ENCODE data around the gene SELPLG. TPM values are rescaled to one million over a fixed set of nuclear protein-coding genes. Genes with fewer than 3 reads are reported as not detected.

Gene SELPLG
- total RNA-seq, 4 donors from 2014 or later = 2.4 to 9.4 (median 5.9) TPM

DNA sequence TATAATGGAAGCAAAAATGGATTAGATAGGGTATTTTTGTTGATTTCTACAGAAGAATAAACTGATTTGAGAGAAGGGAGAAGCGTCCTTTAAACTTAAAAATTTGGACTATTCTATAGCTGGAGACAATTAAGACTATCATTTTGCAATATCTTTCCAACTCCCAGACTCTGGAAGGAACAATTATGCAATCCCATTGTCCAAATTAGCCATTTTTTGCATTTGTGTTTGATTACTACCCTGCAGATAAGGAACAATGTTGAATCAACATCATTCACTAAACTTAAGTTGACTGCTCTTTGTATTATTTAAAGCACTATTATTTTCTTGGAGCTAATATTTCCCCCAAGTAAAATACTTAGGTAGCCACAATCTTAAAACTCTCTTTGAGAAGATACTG, 34.8 kb upstream of the SELPLG start:
- Histone ChIP-seq H3K4me1 (peaks cover 0 to 31% (median 12%) of the 10 kb centered on the region in 4 donors), H3K27ac (no peak overlapping the region), H3K4me3 (no peak overlapping the region), H3K9me3 (no peaks in the 10 kb centered on the region), H3K27me3 (no peaks in the 10 kb centered on the region), H3K36me3 (no peaks in the 10 kb centered on the region)
- TF ChIP-seq POLR2A (IDR thresholded peaks at IDR 0.05) = no peak
- TF ChIP-seq, protein P1, sequence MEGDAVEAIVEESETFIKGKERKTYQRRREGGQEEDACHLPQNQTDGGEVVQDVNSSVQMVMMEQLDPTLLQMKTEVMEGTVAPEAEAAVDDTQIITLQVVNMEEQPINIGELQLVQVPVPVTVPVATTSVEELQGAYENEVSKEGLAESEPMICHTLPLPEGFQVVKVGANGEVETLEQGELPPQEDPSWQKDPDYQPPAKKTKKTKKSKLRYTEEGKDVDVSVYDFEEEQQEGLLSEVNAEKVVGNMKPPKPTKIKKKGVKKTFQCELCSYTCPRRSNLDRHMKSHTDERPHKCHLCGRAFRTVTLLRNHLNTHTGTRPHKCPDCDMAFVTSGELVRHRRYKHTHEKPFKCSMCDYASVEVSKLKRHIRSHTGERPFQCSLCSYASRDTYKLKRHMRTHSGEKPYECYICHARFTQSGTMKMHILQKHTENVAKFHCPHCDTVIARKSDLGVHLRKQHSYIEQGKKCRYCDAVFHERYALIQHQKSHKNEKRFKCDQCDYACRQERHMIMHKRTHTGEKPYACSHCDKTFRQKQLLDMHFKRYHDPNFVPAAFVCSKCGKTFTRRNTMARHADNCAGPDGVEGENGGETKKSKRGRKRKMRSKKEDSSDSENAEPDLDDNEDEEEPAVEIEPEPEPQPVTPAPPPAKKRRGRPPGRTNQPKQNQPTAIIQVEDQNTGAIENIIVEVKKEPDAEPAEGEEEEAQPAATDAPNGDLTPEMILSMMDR (IDR thresholded peaks at IDR 0.05) = no peak
- no peak for DNase-seq

DNA sequence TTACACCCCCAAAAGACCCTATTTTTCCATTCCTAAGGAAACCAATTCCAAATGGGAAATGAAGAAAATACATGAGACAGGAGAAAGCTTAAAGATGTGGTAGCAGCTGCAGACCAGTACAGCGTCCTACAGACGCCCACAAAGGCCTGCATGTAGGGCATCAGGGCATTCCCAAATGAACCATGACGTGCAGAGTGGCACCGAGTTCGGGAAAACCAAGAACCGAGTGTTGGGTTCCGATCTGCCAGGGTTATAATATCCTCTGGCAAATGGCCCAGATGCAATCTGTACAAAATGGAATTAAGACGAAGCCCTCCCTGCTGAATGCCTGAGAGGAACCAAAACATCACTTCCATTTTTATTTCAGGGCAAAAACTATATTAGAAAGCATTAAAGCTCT, 34.4 kb upstream of the SELPLG start:
- no peak for TF ChIP-seq POLR2A (IDR thresholded peaks at IDR 0.05)
- TF ChIP-seq, protein P1 (IDR thresholded peaks at IDR 0.05) = no peak
- Histone ChIP-seq H3K4me3 (no peak overlapping the region), H3K27ac (peak overlapping the region in 1 of 4 donors; percentile 87), H3K27me3 (no peaks in the 10 kb centered on the region), H3K36me3 (no peaks in the 10 kb centered on the region), H3K9me3 (no peaks in the 10 kb centered on the region), H3K4me1 (peaks cover 0 to 31% (median 12%) of the 10 kb centered on the region in 4 donors)
- DNase-seq = no peak

DNA sequence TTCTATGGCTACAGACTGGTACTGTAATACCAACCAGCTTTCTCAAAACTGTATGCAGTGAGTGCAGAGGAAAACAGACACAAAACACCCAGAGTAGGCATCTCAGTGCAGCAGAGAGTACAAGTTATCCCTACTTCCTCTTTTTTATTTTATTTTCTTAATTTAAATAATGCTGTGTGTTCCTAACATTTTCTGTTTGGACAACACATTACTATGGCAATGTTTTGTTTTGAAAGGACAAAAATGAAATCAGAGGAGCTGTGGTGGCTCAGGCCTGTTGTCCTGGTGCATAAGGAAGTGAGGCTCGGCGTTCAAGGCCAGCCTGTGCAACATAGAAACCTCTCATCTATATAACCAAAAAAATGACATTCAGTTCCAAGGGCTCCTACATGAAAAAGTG, 33.7 kb upstream of the SELPLG start:
- no peak overlapping the region for H3K4me3 ChIP-seq
- no peaks in the 10 kb centered on the region for H3K27me3 ChIP-seq
- peaks cover 0 to 31% (median 12%) of the 10 kb centered on the region in 4 donors for H3K4me1 ChIP-seq
- no peaks in the 10 kb centered on the region for H3K36me3 ChIP-seq
- TF ChIP-seq, protein P1 (IDR thresholded peaks at IDR 0.05) = no peak
- no peak for TF ChIP-seq POLR2A (IDR thresholded peaks at IDR 0.05)
- peak overlapping the region in 3 of 4 donors; percentile 30 to 87 (median 43) for H3K27ac ChIP-seq
- no peaks in the 10 kb centered on the region for H3K9me3 ChIP-seq
- DNase-seq = no peak

DNA sequence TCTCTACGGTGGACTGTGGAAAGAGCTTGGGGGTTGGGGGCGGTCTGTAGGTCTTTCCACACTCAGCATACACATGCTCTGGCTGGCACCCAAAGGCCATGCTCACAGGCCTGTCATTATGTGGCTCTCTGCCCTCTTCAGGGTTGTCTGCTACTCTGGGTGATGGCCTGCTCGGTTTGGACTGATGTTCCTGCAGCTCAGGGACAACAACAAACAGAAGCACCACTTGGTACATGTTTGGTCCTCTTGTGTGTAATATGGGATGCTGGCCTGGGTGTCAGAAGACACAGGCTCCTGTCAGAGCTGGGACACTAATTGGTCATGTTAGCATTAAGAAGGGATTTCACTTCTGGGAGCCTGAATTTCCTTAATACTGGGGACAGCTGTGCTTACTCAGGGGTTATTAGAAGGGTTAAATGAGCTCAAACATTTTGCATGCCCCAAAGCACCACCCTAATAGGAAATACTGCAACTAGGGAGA, 32.7 kb upstream of the SELPLG start:
- H3K9me3 ChIP-seq = no peaks in the 10 kb centered on the region
- H3K4me1 ChIP-seq = peaks cover 0 to 31% (median 12%) of the 10 kb centered on the region in 4 donors
- H3K27me3 ChIP-seq = no peaks in the 10 kb centered on the region
- H3K36me3 ChIP-seq = no peaks in the 10 kb centered on the region
- H3K4me3 ChIP-seq = no peak overlapping the region
- H3K27ac ChIP-seq = peak overlapping the region; percentile 30 to 87 (median 56)
- DNase-seq = no peak
- TF ChIP-seq POLR2A (IDR thresholded peaks at IDR 0.05) = no peak
- TF ChIP-seq, protein P1 (IDR thresholded peaks at IDR 0.05) = no peak

DNA sequence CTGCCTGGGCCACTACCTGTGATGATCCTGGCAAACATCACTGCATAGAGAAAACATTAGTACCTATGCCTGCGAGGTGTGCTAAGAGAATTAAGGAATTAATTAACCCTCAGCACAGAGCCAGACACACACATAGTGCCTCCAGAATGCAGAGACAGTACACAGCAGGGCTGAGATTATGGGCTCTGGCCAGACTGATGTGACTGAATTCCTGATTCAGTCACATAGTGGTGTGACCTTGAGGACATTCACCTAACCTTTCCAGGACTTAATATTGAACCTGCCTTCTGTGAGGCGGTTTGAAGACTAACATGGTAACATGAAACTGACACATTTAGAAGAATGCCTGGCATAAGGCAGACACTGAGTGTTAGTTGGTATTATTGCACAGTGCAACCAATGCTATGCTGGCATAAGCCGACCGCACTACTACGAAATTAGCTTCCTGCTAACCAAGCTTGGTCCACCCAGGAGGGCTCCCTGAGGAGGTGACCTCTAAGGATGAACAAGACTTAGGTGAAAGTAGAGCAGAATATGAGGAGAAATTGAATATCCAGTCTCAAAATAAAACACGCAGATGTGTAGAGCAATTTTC, 32.0 kb upstream of the SELPLG start:
- TF ChIP-seq, protein P1 (IDR thresholded peaks at IDR 0.05) = no peak
- Histone ChIP-seq H3K4me3 (no peak overlapping the region), H3K27me3 (no peaks in the 10 kb centered on the region), H3K4me1 (peaks cover 0 to 31% (median 12%) of the 10 kb centered on the region in 4 donors), H3K27ac (peak overlapping the region; percentile 42 to 87 (median 56)), H3K36me3 (no peaks in the 10 kb centered on the region), H3K9me3 (no peaks in the 10 kb centered on the region)
- DNase-seq = no peak

Data from Peyer's patch (tissue), 4 donors.